Transverse colon (tissue), 4 donors: Measurements from ENCODE around the gene TLCD3B. TPM values are rescaled to one million over a fixed set of nuclear protein-coding genes. Genes with fewer than 3 reads are reported as not detected.

Source experiments
- DNase-seq: peaks from one replicate; pipeline ENCODE4 v3.0.0-alpha.2; 2019
- H3K27ac ChIP-seq, 4 donors: fragments of 200-600 bp; sonication (generic); 2 replicates each; pipeline ENCODE4 v1.5.1; 2016 to 2018; ENCODE audit warnings: inconsistent platforms in 4 of 4
- H3K27me3 ChIP-seq: fragments of 200-600 bp; sonication (generic); 2 replicates; pipeline ENCODE4 v1.5.1; 2017; ENCODE audit warnings: inconsistent platforms
- H3K36me3 ChIP-seq, 4 donors: fragments of 200-600 bp; sonication (generic); 2 replicates each; pipeline ENCODE4 v1.5.1; 2017 to 2019; ENCODE audit warnings: inconsistent platforms in 4 of 4
- H3K4me1 ChIP-seq, 4 donors: fragments of 200-600 bp; sonication (generic); 2 replicates each; pipeline ENCODE4 v1.5.1; 2017 to 2020; ENCODE audit warnings: inconsistent platforms in 4 of 4
- H3K4me3 ChIP-seq, 4 donors: fragments of 200-600 bp; sonication (generic); 1 replicate in 1 of 4; 2 replicates in 3 of 4; pipeline versions ENCODE4 v1.5.1 to v1.6.1; 2017 to 2019; ENCODE audit warnings: inconsistent platforms in 4 of 4
- H3K9me3 ChIP-seq, 2 donors: fragments of 200-600 bp; sonication (generic); 2 replicates each; pipeline ENCODE4 v1.5.1; 2017 to 2019; ENCODE audit warnings: inconsistent platforms in 2 of 2
- EP300 ChIP-seq: sonication (generic); formaldehyde crosslinking; IDR thresholded peaks from one replicate; pipeline ENCODE4 v1.6.1; 2017; ENCODE audit warnings: antibody characterized with exemption, low read depth
- POLR2A ChIP-seq: fragments of 450-650 bp; IDR thresholded peaks from one replicate; pipeline ENCODE4 v1.6.1; 2016; ENCODE audit warnings: antibody characterized with exemption, mild to moderate bottlenecking, moderate library complexity
- POLR2AphosphoS5 ChIP-seq, 3 donors: sonication (generic); formaldehyde crosslinking; IDR thresholded peaks; one replicate each; pipeline ENCODE4 v1.6.1; 2016; ENCODE audit warnings: antibody characterized with exemption in 3 of 3
- WGBS, 2 donors: methylation state at CpG; one replicate each; pipeline ENCODE4 v1.1.5; 2018; ENCODE audit warnings: low coverage in 1 of 2; 5-methylcytosine and 5-hydroxymethylcytosine counted together
- in situ Hi-C, 4 donors: fragments of 200-750 bp; cut with MboI; loops; one replicate each; pipeline versions ENCODE4 v1.15.0 to v1.15.1; 2017; ENCODE audit warnings: low sequenced_read_pairs in 3 of 4, low pct_ligation_motif_present in 1 of 4, low pct_unique_long_range_greater_than_20kb in 1 of 4
- intact Hi-C: fragments of 100-400 bp; cut with DNase I; formaldehyde crosslinking; loops from one replicate; pipeline ENCODE4 v1.15.1; 2023; ENCODE audit warnings: low total_unique reads
- total RNA-seq, 4 donors: library from RNA; depleted of rRNA; stranded (reverse); fragments of >200 nt; gene quantifications; one replicate each; pipeline ENCODE4 v1.1.0, GENCODE V29; 2016
- TF ChIP-seq, protein P1 (sequence below), 5 experiments: fragments of 200-600 bp in 3 of 5; fragments of 450-650 bp in 2 of 5; sonication (generic) in 3 of 5; IDR thresholded peaks; 1 replicate in 2 of 5; 2 replicates in 3 of 5; pipeline ENCODE4 v1.5.1; 2016 to 2017; ENCODE audit warnings: antibody characterized with exemption in 5 of 5, inconsistent platforms in 3 of 5, mild to moderate bottlenecking in 2 of 5, moderate library complexity in 1 of 5

The TLCD3B gene
- total RNA-seq, 4 donors from 2014 or later: not detected

- Histone ChIP-seq H3K4me3 (peak overlapping the region in 2 of 4 donors; percentile 34 to 48), H3K9me3 (no peaks in the 10 kb centered on the region), H3K27me3 (peaks cover 42% of the 10 kb centered on the region), H3K27ac (no peak overlapping the region), H3K4me1 (peaks cover 8 to 22% (median 15%) of the 10 kb centered on the region in 4 donors), H3K36me3 (no peaks in the 10 kb centered on the region)
- intact Hi-C loops: no loop called here
- DNase-seq: no peak
- no peak for TF ChIP-seq POLR2AphosphoS5 (IDR thresholded peaks at IDR 0.05)
- TF ChIP-seq, protein P1, sequence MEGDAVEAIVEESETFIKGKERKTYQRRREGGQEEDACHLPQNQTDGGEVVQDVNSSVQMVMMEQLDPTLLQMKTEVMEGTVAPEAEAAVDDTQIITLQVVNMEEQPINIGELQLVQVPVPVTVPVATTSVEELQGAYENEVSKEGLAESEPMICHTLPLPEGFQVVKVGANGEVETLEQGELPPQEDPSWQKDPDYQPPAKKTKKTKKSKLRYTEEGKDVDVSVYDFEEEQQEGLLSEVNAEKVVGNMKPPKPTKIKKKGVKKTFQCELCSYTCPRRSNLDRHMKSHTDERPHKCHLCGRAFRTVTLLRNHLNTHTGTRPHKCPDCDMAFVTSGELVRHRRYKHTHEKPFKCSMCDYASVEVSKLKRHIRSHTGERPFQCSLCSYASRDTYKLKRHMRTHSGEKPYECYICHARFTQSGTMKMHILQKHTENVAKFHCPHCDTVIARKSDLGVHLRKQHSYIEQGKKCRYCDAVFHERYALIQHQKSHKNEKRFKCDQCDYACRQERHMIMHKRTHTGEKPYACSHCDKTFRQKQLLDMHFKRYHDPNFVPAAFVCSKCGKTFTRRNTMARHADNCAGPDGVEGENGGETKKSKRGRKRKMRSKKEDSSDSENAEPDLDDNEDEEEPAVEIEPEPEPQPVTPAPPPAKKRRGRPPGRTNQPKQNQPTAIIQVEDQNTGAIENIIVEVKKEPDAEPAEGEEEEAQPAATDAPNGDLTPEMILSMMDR (IDR thresholded peaks at IDR 0.05): no peak
- in situ Hi-C loops: loop anchor here in 2 of 4 donors (25.0 kb wide), 2 partner anchors 150 to 325 kb away; partner anchors contain the start of genes CDIPT (in 2 of the 2) and QPRT (in 1 of the 2)
- 50% methylated on average over 28 of the region's 31 CpGs; no CpG with 5 or more reads in 1 of the 2 donors for WGBS, 2 donors
Observed at GRCh38 chr16:30011714-30012504, 19.2 kb downstream of the TLCD3B start.

- H3K36me3 ChIP-seq: no peaks in the 10 kb centered on the region
- H3K4me3 ChIP-seq: peak within 1 kb of the TSS in 3 of 4 donors; percentile 9 to 48 (median 34)
- 1% methylated on average over 49 of the region's 99 CpGs; no CpG with 5 or more reads in 1 of the 2 donors for WGBS, 2 donors
- intact Hi-C loops (no loop called here), in situ Hi-C loops (loop anchor here in 2 of 4 donors (25.0 kb wide), 2 partner anchors 149 to 324 kb away; partner anchors contain the start of genes CDIPT (in 2 of the 2) and QPRT (in 1 of the 2))
- no peak within 1 kb of the TSS for H3K27ac ChIP-seq
- no peaks in the 10 kb centered on the region for H3K9me3 ChIP-seq
- H3K27me3 ChIP-seq: peaks cover 42% of the 10 kb centered on the region
- DNase-seq: no peak
- TF ChIP-seq, protein P1 (IDR thresholded peaks at IDR 0.05): no peak
- no peak for TF ChIP-seq EP300
- peaks cover 8 to 22% (median 15%) of the 10 kb centered on the region in 4 donors for H3K4me1 ChIP-seq
Observed at GRCh38 chr16:30010844-30011713, 20.0 kb downstream of the TLCD3B start, which contains the start of gene DOC2A. TSS of gene DOC2A (minus strand) at chr16:30011027. CDS start at chr16:30010222, 805 bp downstream.

- in situ Hi-C loops: loop anchor here in 2 of 4 donors (25.0 kb wide), 2 partner anchors 148 to 323 kb away; partner anchors contain the start of genes CDIPT (in 2 of the 2) and QPRT (in 1 of the 2)
- 12 to 23% methylated on average over 7 to 20 of the region's 34 CpGs for WGBS, 2 donors
- Histone ChIP-seq H3K4me1 (peaks cover 8 to 24% (median 18%) of the 10 kb centered on the region in 4 donors), H3K36me3 (no peaks in the 10 kb centered on the region), H3K9me3 (no peaks in the 10 kb centered on the region), H3K4me3 (peak overlapping the region in 3 of 4 donors; percentile 9 to 48 (median 34)), H3K27ac (no peak overlapping the region), H3K27me3 (peaks cover 42% of the 10 kb centered on the region)
- intact Hi-C loops: no loop called here
- DNase-seq: no peak
- no peak for TF ChIP-seq POLR2A
- TF ChIP-seq, protein P1 (IDR thresholded peaks at IDR 0.05): no peak
- no peak for TF ChIP-seq EP300
- no peak for TF ChIP-seq POLR2AphosphoS5 (IDR thresholded peaks at IDR 0.05)
Observed at GRCh38 chr16:30009990-30010843, 20.9 kb downstream of the TLCD3B start.
